ENCODE data around the gene TRPT1. TPM values are rescaled to one million over a fixed set of nuclear protein-coding genes. Genes with fewer than 3 reads are reported as not detected.
A peak's percentile ranks its signal among the peaks of the same experiment; 100 is the strongest.

Gene TRPT1
- total and polyA plus RNA-seq, 9 of the 15 experiments (the other 6 are each of a cell fraction or from before 2014, with no cell fraction given), result 4.6 to 41.7 (median 23.1) TPM

DNA sequence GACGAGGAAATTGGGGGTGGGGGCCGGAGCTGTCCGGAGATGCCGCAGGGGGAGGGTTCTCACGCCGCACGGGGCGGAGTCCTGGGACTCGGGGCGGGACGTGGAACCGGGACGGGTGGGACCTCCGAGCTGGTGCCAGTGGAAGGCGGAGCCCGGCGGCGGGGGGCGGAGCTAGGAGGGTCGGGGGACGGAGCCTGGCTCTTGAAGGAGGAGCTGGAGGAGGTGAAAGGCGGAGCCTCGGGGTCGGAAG is 15.2 kb upstream of the TRPT1 start:
- Histone ChIP-seq H3K4me3 (peak overlapping the region; percentile 99), H3K9me3 (replicated peaks; ENCODE audit: control insufficient read depth, insufficient read depth, low read depth, low read length) (no peaks in the 10 kb centered on the region), H3K27me3 (ENCODE audit: control insufficient read depth in 2 of 2, insufficient read depth in 2 of 2, low read length in 2 of 2) (no peaks in the 10 kb centered on the region), H4K20me1 (replicated peaks; ENCODE audit: control insufficient read depth, insufficient read depth, low read length) (0 out of 2 replicates have a peak, but pooled peaks cover 3% of the 10 kb centered on the region), H3K4me2 (ENCODE audit: insufficient read depth, low read length) (peak overlapping the region; percentile 85; the same call in 1 of the 2 replicates), H3K9ac (ENCODE audit: insufficient read depth in 1 of 2, low read depth in 2 of 2, low read length in 2 of 2) (peak overlapping the region; percentile 93 to 94), H3K27ac (ENCODE audit: extremely low read depth, low read depth, low read length) (peak overlapping the region; percentile 95), H2AFZ (ENCODE audit: low read depth, low read length) (peak overlapping the region; percentile 75), H3K36me3 (ENCODE audit: control insufficient read depth, insufficient read depth, low read length) (peaks cover 71% of the 10 kb centered on the region), H3K9me1 (ENCODE audit: control insufficient read depth, insufficient read depth, low read length) (no peaks in the 10 kb centered on the region), H3K79me2 (ENCODE audit: control insufficient read depth, insufficient read depth, low read length) (peaks cover 57% of the 10 kb centered on the region), H3K4me1 (replicated peaks in 1 of 2; ENCODE audit: control insufficient read depth in 2 of 2, insufficient read depth in 2 of 2, low read length in 2 of 2) (peaks cover 26 to 70% of the 10 kb centered on the region in 2 experiments)
- FAIRE-seq (peak; percentile 92), ATAC-seq (peak; percentile 83), DNase-seq (ENCODE audit: extremely low read depth in 1 of 4, low spot score in 3 of 4) (peak in 3 of 4 experiments; percentile 84 to 96 (median 88))
- 0% methylated on average over 11 of the region's 24 CpGs for WGBS (ENCODE audit: insufficient coverage, low coverage, missing lambda C conversion rate)
- intact Hi-C loops (cut with micrococcal nuclease), result loop anchor here (10.0 kb wide), 1 partner anchor 64 kb away; the partner anchor contains the start of genes CATSPERZ and ESRRA
- BruUV-seq (replicated peaks), result no TSS peak
- ChIA-PET POLR2A (interaction anchor here (0.5 to 1.0 kb wide), 11 partner anchors 9 to 701 kb away, joined by 3 to 6 read pairs (median 5); partner anchors contain the start of genes ESRRA and FERMT3), CTCF (ENCODE audit: low intra/inter-chr PET ratio) (no interaction called here)
- in situ Hi-C loops (cut with MboI), result no loop called here
- TF ChIP-seq PTRF (tag; IDR thresholded peaks at IDR 0.05) (no peak), ZSCAN29 (IDR thresholded peaks at IDR 0.05) (no peak), JUN (IDR thresholded peaks at IDR 0.05; ENCODE audit: borderline replicate concordance, low read depth, low read length) (no peak), JUN (CRISPR knock-in tag; IDR thresholded peaks at IDR 0.05; ENCODE audit: borderline replicate concordance) (no peak), SPI1 (IDR thresholded peaks at IDR 0.05; ENCODE audit: borderline replicate concordance, low read depth, low read length) (no peak), HNRNPK (IDR thresholded peaks at IDR 0.05; ENCODE audit: low read depth, low read length, poor library complexity, severe bottlenecking) (no peak), TCF3 (CRISPR knock-in tag; IDR thresholded peaks at IDR 0.05) (no peak), ZNF668 (CRISPR knock-in tag; IDR thresholded peaks at IDR 0.05) (no peak), ZBTB7A (IDR thresholded peaks at IDR 0.05; ENCODE audit: borderline replicate concordance, control insufficient read depth, low read depth, low read length) (no peak), CTBP1 (IDR thresholded peaks at IDR 0.05; ENCODE audit: borderline replicate concordance) (no peak), XRCC5 (IDR thresholded peaks at IDR 0.05; ENCODE audit: low read depth, low read length) (no peak), TRIM24 (IDR thresholded peaks at IDR 0.05) (no peak), RBFOX2 (IDR thresholded peaks at IDR 0.05; ENCODE audit: low read depth, low read length) (peak; percentile 76), MTA2 (IDR thresholded peaks at IDR 0.05; ENCODE audit: low read depth) (no peak), HIVEP1 (CRISPR knock-in tag; IDR thresholded peaks at IDR 0.05) (no peak), ZNF23 (CRISPR knock-in tag; IDR thresholded peaks at IDR 0.05) (no peak), ZNF41 (CRISPR knock-in tag; conservative IDR thresholded peaks at IDR 0.05) (no peak), ZEB2 (IDR thresholded peaks at IDR 0.05) (no peak), MECOM (CRISPR knock-in tag; IDR thresholded peaks at IDR 0.05) (no peak), HDGF (IDR thresholded peaks at IDR 0.05) (0 out of 2 replicates have a peak, but pooled peaks have one; percentile 86), THRAP3 (IDR thresholded peaks at IDR 0.05; ENCODE audit: borderline replicate concordance) (no peak), MAFF (IDR thresholded peaks at IDR 0.05; ENCODE audit: low read length) (no peak)
- TF ChIP-seq, protein P1, sequence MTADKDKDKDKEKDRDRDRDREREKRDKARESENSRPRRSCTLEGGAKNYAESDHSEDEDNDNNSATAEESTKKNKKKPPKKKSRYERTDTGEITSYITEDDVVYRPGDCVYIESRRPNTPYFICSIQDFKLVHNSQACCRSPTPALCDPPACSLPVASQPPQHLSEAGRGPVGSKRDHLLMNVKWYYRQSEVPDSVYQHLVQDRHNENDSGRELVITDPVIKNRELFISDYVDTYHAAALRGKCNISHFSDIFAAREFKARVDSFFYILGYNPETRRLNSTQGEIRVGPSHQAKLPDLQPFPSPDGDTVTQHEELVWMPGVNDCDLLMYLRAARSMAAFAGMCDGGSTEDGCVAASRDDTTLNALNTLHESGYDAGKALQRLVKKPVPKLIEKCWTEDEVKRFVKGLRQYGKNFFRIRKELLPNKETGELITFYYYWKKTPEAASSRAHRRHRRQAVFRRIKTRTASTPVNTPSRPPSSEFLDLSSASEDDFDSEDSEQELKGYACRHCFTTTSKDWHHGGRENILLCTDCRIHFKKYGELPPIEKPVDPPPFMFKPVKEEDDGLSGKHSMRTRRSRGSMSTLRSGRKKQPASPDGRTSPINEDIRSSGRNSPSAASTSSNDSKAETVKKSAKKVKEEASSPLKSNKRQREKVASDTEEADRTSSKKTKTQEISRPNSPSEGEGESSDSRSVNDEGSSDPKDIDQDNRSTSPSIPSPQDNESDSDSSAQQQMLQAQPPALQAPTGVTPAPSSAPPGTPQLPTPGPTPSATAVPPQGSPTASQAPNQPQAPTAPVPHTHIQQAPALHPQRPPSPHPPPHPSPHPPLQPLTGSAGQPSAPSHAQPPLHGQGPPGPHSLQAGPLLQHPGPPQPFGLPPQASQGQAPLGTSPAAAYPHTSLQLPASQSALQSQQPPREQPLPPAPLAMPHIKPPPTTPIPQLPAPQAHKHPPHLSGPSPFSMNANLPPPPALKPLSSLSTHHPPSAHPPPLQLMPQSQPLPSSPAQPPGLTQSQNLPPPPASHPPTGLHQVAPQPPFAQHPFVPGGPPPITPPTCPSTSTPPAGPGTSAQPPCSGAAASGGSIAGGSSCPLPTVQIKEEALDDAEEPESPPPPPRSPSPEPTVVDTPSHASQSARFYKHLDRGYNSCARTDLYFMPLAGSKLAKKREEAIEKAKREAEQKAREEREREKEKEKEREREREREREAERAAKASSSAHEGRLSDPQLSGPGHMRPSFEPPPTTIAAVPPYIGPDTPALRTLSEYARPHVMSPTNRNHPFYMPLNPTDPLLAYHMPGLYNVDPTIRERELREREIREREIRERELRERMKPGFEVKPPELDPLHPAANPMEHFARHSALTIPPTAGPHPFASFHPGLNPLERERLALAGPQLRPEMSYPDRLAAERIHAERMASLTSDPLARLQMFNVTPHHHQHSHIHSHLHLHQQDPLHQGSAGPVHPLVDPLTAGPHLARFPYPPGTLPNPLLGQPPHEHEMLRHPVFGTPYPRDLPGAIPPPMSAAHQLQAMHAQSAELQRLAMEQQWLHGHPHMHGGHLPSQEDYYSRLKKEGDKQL (CRISPR knock-in tag; IDR thresholded peaks at IDR 0.05; ENCODE audit: borderline replicate concordance), result no peak
